Panc1 (cell line): Measurements from ENCODE around the gene CRB2.

ENCODE experiments used
- POLR2AphosphoS5 ChIP-seq: IDR thresholded peaks from 2 replicates; pipeline ENCODE4 v1.6.1; 2012; ENCODE audit warnings: mild to moderate bottlenecking, low read depth, low read length, moderate library complexity
- REST ChIP-seq, 2 experiments: IDR thresholded peaks; 2 replicates each; pipeline ENCODE4 v1.6.1; 2011 to 2012; ENCODE audit warnings: low read depth in 2 of 2, control low read depth in 1 of 2, low read length in 1 of 2, mild to moderate bottlenecking in 1 of 2, moderate library complexity in 1 of 2; ENCODE audit not compliant: insufficient read depth in 1 of 2
- SIN3A ChIP-seq: IDR thresholded peaks from 2 replicates; pipeline ENCODE4 v1.6.1; 2012; ENCODE audit warnings: low read depth, mild to moderate bottlenecking, low read length, moderate library complexity, borderline replicate concordance; ENCODE audit not compliant: insufficient read depth
- TCF7L2 ChIP-seq: IDR thresholded peaks from 2 replicates; pipeline ENCODE4 v1.6.1; 2011; ENCODE audit warnings: mild to moderate bottlenecking, low read depth, low read length, inconsistent platforms
- TF ChIP-seq, protein P1 (sequence below): fragments of 450-650 bp; IDR thresholded peaks from 2 replicates; pipeline ENCODE4 v1.5.1; 2017; ENCODE audit warnings: mild to moderate bottlenecking

DNA sequence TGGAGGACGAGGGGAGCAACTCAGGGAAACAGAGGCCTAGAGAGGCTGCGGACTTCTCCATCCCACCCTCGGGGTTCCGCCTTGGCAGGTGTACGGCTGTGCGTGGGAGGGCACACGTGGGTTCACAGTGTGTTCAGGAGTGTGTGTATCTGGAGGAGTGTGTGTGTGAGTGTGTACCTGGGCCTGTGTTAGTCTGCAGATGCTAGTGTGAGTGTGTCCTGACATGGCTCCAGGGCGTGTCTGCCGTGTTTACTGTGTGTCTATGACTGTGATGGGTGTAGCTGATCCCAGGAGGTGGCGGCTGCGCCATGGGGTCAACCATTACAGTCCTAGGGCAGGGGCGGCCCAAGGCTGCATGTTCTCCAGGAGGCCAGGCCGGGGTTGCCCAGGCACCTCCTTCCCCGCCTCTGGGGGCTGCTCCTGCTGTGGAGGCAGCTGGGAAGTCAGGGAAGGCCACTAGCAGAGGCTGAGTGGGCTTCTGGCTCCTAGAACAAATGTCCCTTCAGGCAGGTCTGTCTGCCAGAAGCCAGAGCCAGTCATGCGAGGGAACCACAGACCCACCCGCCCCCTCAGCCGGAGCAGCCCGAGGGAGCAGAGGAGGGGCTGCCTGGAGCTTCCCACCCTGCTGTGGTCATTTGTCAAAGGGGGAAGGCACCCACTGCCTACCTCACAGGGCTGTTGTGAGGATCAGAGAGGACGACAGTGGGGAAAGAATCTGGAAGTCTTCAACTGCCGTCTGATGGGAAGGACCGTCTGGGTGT, 21.4 kb downstream of the CRB2 start:
- TF ChIP-seq, protein P1, sequence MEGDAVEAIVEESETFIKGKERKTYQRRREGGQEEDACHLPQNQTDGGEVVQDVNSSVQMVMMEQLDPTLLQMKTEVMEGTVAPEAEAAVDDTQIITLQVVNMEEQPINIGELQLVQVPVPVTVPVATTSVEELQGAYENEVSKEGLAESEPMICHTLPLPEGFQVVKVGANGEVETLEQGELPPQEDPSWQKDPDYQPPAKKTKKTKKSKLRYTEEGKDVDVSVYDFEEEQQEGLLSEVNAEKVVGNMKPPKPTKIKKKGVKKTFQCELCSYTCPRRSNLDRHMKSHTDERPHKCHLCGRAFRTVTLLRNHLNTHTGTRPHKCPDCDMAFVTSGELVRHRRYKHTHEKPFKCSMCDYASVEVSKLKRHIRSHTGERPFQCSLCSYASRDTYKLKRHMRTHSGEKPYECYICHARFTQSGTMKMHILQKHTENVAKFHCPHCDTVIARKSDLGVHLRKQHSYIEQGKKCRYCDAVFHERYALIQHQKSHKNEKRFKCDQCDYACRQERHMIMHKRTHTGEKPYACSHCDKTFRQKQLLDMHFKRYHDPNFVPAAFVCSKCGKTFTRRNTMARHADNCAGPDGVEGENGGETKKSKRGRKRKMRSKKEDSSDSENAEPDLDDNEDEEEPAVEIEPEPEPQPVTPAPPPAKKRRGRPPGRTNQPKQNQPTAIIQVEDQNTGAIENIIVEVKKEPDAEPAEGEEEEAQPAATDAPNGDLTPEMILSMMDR: no peak
- TF ChIP-seq POLR2AphosphoS5 (no peak), REST (IDR thresholded peaks at IDR 0.05; ENCODE audit: insufficient read depth in 1 of 2, low read depth in 2 of 2, low read length in 1 of 2) (no peak), SIN3A (no peak), TCF7L2 (no peak)
